Kidney glomerular epithelial cell (primary cell): Measurements from ENCODE around the gene OR5V1.
A peak's percentile ranks its signal among the peaks of the same experiment; 100 is the strongest.
"Not testable (repeated sequence)": the region's sequence is repeated elsewhere in the genome, so short reads cannot be mapped to it uniquely, and the experiment has no call there.

Experiments
- DNase-seq: peaks from one replicate; lab custom pipeline; 2025; lab: John Stamatoyannopoulos, UW

OR5V1 gene

DNA sequence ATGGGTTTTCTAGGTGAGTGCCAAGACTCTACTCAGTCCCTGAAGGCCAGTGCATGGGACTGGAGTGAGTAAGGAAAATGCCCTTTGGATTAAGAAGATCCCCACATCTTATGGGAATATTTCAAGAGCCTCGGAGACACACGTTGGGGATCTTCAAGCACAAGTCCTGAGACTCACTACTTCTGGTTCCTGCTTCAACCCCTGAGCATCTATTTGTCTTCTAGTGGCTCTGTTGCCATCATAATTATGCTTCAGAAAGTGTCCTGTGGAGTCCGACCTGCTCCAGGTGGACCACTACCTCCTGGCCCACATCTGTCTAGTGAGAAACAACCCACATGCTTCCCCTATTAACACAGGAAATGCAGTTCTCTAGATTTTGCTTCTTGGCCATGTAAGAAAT, at the start of gene OR5V1:
OR5V1 (minus strand) TSS at position 101 of the 400 bp plus-strand sequence. CDS start 12,670 bp downstream, outside the sequence.
- DNase-seq: no peak

DNA sequence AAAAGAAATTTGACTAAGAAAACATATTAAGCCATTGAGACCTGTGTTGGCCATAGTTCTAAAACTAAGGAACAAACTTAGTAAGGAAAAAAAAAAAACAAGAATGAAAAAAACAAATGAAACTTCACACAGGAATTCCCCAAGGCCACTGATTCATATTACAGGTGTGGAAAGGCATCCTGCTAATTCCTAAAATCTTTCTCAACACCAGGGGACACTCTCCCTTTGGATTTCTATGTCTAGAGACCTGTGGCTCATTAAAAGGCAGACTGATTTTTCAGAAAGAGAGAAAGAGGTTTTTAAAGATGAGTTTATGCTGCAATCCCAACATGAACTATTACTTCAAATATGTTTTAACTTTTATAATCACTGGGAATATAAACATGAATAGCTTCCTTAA, 45.9 kb upstream of the OR5V1 start, which contains the start of gene OR12D1:
OR12D1 (plus strand) TSS at position 341 of the 400 bp plus-strand sequence.
- DNase-seq: peak; percentile 51

DNA sequence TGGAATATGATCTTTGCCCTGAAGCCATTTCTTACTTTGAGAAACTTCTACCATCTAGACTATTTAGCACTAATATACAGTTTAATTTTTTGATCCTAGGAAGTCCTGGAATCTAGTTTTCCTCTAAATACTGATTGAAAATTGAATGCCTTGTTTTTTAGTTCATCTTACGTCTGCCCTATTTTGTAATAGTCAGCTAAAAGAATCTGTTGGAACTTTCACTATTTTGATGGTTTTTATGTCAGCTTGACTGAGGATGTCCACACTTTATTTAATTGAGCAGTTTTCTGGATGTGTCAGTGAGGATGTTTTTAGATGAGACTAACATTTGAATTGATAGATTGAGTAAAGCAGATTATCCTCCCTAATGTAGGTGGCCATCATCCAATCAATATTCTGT, 35.1 kb upstream of the OR5V1 start:
- DNase-seq: no peak

DNA sequence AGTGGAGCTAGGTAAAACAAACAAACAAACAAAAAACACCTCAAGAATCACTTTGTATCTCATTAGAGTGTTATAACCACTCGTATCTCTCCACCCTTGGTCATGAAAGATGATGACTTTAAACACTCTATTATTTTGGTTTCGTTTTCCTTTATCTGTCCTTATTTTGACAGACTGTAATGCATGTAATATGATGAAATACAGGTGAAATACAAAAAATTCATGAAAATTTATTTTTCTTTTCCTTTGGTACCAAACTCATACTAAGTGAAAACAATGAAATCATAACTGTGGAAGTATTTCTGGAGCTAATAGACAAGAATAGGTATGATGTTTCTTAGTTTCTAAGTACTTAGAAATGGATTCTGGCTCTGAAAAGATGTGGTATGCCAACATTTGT, 30.9 kb upstream of the OR5V1 start:
- no peak for DNase-seq

DNA sequence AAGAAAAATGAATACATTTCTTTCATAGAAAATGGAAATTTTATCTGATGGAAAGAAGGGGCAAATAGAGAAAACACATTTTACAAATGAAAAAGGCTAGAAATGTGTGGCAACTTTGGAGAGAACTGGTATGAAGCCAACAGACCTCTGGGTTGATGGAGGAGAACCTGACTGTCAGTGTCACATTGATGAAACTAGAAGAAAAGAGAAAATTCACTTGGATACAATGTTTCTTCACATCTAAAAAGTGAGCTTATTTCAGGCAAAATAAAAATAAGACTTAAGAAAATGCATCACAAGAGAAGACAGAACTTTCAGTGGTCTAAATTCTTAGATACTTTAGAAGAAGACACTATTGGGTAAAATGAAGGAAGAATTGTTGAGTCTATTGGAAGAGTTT, 26.7 kb upstream of the OR5V1 start, which contains the start of gene OR12D2:
OR12D2 (plus strand) TSS at position 301 of the 400 bp plus-strand sequence. CDS start 1,069 bp downstream, outside the sequence.
- DNase-seq: no peak

DNA sequence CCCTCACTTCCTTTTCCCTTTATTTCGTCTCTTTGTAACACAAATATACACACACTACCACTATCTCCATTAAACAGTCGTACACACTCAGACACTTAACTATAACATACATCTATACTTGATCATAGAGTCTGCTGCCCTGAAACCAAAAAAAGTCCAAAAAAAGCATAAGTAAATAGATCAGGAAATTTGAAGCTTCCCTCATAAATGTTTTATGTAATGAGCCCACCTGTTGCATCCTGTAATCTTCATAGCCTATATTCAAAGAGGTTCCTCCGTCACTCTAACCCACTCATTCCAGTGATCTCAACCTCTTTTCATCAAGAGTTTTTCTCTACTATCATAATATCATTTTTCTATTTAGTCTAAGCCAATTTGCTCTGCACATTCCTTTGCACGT, 19.9 kb upstream of the OR5V1 start:
- no peak for DNase-seq

DNA sequence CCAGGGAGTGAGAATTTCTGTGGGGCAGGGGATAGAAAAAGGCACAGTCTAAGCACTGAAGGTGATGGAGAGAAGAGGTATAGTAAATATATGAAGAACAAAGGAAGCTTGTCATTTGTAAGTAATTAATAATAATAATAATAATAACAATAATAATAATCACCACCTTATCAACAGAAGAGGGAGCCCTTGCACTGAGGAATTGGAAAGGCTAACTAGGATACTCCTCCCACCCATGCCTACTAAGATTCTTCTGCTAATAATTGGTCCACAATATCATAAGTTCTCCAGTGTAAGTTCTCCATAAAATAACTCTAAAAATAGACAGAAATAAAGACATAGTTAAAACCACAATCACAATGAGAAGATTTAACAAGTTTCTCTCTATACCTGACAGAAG, 7.3 kb upstream of the OR5V1 start:
- DNase-seq: peak; percentile 23

DNA sequence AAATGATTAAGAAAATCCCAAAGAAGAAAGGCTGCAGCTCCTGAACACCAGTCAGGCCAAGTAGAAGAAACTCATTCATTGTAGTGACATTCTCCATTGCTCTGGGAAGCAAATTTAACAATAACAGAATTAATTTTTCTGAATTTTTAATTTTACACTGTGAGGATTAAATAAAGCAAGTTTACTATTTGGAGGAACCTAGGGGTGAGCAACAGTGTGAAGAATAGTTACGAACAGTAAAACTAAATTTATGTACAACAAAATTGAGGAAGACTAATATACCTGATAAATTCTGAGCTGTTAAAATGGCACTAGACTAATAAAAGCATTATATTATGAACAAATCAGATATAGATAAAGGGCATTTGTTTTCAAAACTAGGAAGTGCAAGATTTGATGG, 6.5 kb upstream of the OR5V1 start, which contains the start of gene OR12D3:
OR12D3 (minus strand) TSS at position 101 of the 400 bp plus-strand sequence; CDS start at position 97, 4 bp downstream.
- no peak for DNase-seq

DNA sequence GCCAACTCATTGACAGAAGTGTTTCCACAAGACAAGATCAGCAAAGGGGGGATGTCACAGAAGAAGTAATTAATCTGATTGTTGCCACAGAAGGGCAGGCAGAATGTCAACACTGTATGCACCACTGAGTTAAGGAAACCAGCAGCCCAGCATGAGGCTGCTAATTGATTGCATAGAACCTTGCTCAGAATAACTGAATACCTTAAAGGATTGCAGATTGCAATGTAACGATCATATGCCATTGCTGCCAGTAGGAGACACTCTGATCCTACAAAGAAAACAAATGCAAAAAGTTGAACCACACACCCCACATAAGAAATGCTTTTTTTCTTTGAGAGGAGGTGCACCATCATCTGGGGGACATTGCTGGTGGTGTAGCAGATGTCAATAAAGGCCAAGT, 13.1 kb downstream of the OR5V1 start:
- no peak for DNase-seq

DNA sequence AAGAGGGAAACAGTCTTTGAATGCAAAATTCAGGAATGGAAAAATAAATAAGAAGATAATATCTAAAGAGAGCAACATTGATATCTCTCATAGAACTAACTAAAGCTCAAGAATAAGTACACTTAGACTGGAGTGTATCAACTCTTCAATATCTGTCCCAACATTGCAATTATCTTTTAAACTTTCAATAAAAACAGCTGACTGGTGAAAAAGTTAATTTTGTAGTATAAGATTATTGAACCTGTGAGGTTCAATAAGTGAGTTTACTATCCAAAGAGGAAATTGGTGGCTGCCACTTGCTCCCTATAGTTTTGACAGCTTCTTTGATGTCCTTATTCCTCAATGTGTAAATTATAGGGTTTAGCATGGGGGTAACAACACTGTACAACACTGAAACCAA, 13.7 kb downstream of the OR5V1 start:
- no peak for DNase-seq

DNA sequence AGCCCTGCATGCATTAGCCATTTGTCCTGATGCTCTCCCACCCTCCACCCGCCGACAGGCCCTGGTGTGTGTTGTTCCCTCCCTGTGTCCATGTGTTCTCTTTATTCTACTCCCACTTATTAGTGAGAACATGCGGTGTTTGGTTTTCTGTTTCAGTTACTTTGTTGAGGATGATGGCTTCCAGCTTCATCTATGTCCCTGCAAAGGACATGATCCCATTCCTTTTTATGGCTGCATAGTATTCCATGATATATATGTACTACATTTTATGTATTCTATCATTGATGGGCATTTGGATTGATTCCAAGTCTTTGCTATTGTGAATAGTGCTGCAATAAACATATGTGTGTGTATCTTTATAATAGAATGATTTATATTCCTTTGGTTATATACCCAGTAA, 19.3 kb downstream of the OR5V1 start:
- DNase-seq: not testable (repeated sequence)

DNA sequence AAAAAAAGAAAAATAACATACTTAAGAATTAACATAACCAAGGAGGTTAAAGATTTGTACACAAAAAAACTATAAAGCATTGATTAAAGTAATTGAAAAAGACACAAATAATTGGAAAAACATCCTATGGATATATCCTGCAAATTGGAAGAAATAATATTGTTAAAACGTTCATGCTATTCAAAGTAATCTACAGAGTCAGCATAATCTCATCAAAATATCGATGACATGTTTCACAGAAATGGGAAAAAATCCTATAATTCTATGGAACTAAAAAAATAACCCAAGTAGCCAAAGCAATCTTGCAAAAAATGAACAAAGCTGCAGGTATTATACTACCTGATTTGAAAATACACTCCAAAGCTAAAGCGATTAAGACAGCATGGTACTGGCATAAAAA, 23.3 kb downstream of the OR5V1 start:
- no peak for DNase-seq

DNA sequence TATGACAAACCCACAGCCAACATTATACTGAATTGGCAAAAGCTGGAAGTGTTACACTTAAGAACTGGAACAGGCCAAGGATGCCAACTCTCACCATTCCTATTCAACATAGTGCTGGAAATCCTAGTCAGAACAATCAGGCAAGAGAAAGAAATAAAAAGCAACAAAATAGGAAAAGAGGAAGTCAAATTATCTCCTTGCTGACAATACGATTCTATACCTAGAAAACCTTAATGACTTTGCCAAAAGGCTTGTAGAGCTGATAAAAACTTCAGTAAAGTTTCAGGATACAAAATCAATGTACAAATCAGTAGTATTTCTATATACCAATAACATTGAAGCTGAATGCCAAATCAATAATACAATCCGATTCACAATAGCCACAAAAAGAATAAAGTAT, 32.4 kb downstream of the OR5V1 start:
- no peak for DNase-seq

DNA sequence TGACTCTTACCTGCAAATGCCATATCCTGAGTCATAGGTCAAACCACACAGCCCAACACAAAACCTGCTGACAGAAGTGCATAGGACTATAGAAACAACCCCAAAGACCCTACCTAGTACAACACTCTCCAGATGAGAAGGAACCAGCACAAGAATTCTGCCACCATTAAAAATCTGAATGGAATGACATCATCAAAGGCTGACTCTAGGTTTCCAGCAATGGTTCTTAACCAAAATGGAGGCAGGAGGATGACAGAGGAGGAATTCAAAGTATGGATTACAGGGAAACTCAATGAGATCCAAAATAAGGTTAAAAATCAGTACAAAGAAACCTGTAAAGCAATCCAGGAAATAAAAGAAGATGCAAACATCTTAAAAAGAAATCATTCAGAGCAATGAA, 36.0 kb downstream of the OR5V1 start:
- DNase-seq: no peak

DNA sequence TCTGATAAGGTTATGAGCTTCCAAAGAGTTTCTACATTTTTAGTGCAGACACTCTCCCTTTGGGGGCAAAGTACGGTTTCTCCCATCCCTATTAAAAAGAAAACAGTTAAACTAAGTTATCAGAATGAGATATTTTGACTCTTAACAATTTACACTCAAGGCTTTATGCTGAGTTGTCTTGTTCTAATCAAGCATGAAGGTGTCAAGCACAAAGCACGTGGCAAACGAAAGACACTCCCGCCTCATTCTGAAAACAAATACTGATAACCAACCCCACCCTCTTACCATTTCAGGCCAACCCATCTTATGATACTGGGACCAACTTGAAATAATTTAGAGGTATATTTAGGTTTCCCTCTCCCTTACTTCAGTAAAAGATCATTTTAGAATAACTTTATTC, 42.9 kb downstream of the OR5V1 start:
- no peak for DNase-seq

DNA sequence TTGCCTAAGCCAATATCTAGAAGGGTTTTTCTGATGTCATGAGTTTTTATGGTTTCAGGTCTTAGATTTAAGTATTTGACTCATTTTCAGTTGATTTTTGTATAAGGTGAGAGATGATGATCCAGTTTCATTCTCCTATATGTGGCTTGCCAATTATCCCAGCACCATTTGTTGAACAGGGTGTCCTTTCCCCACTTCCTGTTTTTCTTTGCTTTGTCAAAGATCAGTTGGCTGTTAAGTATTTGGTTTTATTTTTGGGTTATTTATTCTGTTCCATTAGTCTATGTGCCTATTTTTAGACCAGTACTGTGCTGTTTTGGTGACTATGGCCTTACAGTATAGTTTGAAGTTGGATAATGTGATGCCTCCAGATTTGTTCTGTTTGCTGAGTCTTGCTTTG, 45.3 kb downstream of the OR5V1 start:
- not testable (repeated sequence) for DNase-seq

DNA sequence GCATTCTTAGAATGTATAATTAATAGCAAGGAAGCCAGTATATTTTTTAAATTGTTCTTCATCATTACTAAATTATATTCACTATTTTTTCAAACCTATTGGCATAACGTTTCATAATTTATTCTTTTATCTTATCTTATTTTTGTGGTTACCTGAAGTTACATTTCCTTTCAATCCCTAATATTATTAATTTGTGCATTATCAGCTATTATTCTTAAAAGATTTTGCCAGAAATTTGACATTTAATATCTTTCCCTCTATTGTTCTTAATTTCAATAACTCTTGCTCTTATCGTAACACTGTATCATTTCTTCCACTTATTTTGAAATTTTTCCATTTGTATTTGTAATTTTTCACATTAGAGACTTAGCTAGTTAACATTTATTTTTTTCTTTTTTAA, 48.7 kb downstream of the OR5V1 start:
- DNase-seq: no peak
